Hepatocyte (in vitro differentiated cells): ENCODE measurements around the gene CCDC78. TPM values are rescaled to one million over a fixed set of nuclear protein-coding genes. Genes with fewer than 3 reads are reported as not detected.

Experiments used
- DNase-seq: peaks from one replicate; pipeline ENCODE4 v3.0.0-alpha.2; 2016; ENCODE audit warnings: low spot score
- H2AFZ ChIP-seq: fragments of 200-600 bp; sonication (generic); 2 replicates; pipeline ENCODE4 v1.6.0; 2016; ENCODE audit warnings: antibody characterized with exemption, mild to moderate bottlenecking
- H3K27ac ChIP-seq: fragments of 200-600 bp; sonication (generic); 2 replicates; pipeline ENCODE4 v1.5.1; 2016; ENCODE audit warnings: mild to moderate bottlenecking
- H3K27me3 ChIP-seq: fragments of 200-600 bp; sonication (generic); 2 replicates; pipeline ENCODE4 v1.6.1; 2016
- H3K36me3 ChIP-seq: fragments of 200-600 bp; sonication (generic); replicated peaks from 2 replicates; pipeline ENCODE4 v1.5.1; 2016; ENCODE audit warnings: low read depth; ENCODE audit not compliant: insufficient read depth
- H3K4me1 ChIP-seq: fragments of 200-600 bp; sonication (generic); 2 replicates; pipeline ENCODE4 v1.5.1; 2016; ENCODE audit warnings: mild to moderate bottlenecking, moderate library complexity; ENCODE audit not compliant: insufficient read depth
- H3K4me2 ChIP-seq: fragments of 200-600 bp; sonication (generic); 2 replicates; pipeline ENCODE4 v1.6.0; 2016
- H3K4me3 ChIP-seq: fragments of 200-600 bp; sonication (generic); 2 replicates; pipeline ENCODE4 v1.5.1; 2016; ENCODE audit warnings: mild to moderate bottlenecking
- H3K79me2 ChIP-seq: fragments of 200-600 bp; sonication (generic); 2 replicates; pipeline ENCODE4 v1.6.0; 2017; ENCODE audit warnings: mild to moderate bottlenecking
- H3K9me2 ChIP-seq: fragments of 200-600 bp; sonication (generic); replicated peaks from 2 replicates; pipeline ENCODE4 v1.6.0; 2017; ENCODE audit warnings: mild to moderate bottlenecking; ENCODE audit not compliant: insufficient read depth
- H3K9me3 ChIP-seq: fragments of 200-600 bp; sonication (generic); 2 replicates; pipeline ENCODE4 v1.5.1; 2016; ENCODE audit warnings: low read depth, mild to moderate bottlenecking
- H4K20me1 ChIP-seq: fragments of 200-600 bp; sonication (generic); 2 replicates; pipeline ENCODE4 v1.6.0; 2016; ENCODE audit warnings: mild to moderate bottlenecking; ENCODE audit not compliant: insufficient read depth, poor library complexity, severe bottlenecking
- EZH2 ChIP-seq: fragments of 200-600 bp; sonication (generic); IDR thresholded peaks from 2 replicates; pipeline ENCODE4 v1.6.1; 2016; ENCODE audit warnings: antibody characterized with exemption, mild to moderate bottlenecking, borderline replicate concordance
- EZH2phosphoT487 ChIP-seq: fragments of 200-600 bp; sonication (generic); IDR thresholded peaks from one replicate; pipeline ENCODE4 v1.6.1; 2018; ENCODE audit warnings: antibody characterized with exemption, mild to moderate bottlenecking, low read depth, moderate library complexity; ENCODE audit not compliant: unreplicated experiment, severe bottlenecking
- WGBS: methylation state at CpG from one replicate; pipeline ENCODE4 v1.1.6; 2016; ENCODE audit warnings: low lambda C conversion rate; ENCODE audit errors: missing lambda C conversion rate; 5-methylcytosine and 5-hydroxymethylcytosine counted together
- polyA plus RNA-seq: library from polyadenylated mRNA; unstranded; fragments of >200 nt; fragmentation: Nextera tagmentation; extraction: Ambion mirVana; gene quantifications from 2 replicates; pipeline ENCODE4 v1.2.1, GENCODE V29; 2016
- total RNA-seq: library from RNA; depleted of rRNA; stranded (reverse); fragments of >200 nt; gene quantifications from 2 replicates; pipeline ENCODE4 v1.2.3, GENCODE V29; 2014
- TF ChIP-seq, protein P1 (sequence below): fragments of 200-600 bp; sonication (generic); IDR thresholded peaks from 2 replicates; pipeline ENCODE4 v1.5.1; 2016; ENCODE audit warnings: antibody characterized with exemption, mild to moderate bottlenecking; ENCODE audit not compliant: poor library complexity

Gene CCDC78
- total and polyA plus RNA-seq, 2 experiments from 2014 or later, result 2.2 to 6.8 TPM

DNA sequence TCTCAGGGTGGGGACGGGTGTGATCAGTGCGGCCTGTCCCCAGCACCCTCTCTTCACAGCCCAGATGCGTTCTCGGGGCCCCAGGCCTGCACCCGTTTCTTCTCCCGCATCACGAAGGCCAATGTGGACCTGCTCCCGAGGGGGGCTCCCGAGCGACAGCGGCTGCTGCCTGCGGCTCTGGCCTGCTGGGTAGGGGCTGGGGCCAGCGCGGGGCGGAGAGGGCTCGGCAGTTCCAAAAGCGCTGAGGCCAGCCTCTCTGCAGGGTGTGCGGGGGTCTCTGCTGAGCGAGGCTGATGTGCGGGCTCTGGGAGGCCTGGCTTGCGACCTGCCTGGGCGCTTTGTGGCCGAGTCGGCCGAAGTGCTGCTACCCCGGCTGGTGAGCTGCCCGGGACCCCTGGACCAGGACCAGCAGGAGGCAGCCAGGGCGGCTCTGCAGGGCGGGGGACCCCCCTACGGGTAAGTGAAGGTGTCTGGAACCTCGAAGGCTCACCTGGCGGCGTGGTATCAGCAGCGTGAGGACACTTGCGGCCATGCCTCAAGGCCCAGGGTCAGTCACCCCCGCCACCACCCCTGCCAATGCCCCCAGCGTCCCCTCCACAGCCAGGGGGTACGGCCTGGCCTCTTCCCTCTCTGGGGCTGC is 38.7 kb upstream of the CCDC78 start:
- no peak for DNase-seq
- no peak for TF ChIP-seq EZH2phosphoT487
- H3K4me2 ChIP-seq, result no peak overlapping the region
- H3K9me3 ChIP-seq, result no peaks in the 10 kb centered on the region
- H4K20me1 ChIP-seq, result no peaks in the 10 kb centered on the region
- H3K79me2 ChIP-seq, result no peaks in the 10 kb centered on the region
- H3K36me3 ChIP-seq, result no peaks in the 10 kb centered on the region
- no peaks in the 10 kb centered on the region for H3K9me2 ChIP-seq
- H3K4me3 ChIP-seq, result no peak overlapping the region
- no peak overlapping the region for H2AFZ ChIP-seq
- WGBS, result 92% methylated on average over 32 of the region's 38 CpGs
- H3K4me1 ChIP-seq, result peaks cover 7% of the 10 kb centered on the region
- H3K27me3 ChIP-seq, result no peaks in the 10 kb centered on the region
- H3K27ac ChIP-seq, result no peak overlapping the region

DNA sequence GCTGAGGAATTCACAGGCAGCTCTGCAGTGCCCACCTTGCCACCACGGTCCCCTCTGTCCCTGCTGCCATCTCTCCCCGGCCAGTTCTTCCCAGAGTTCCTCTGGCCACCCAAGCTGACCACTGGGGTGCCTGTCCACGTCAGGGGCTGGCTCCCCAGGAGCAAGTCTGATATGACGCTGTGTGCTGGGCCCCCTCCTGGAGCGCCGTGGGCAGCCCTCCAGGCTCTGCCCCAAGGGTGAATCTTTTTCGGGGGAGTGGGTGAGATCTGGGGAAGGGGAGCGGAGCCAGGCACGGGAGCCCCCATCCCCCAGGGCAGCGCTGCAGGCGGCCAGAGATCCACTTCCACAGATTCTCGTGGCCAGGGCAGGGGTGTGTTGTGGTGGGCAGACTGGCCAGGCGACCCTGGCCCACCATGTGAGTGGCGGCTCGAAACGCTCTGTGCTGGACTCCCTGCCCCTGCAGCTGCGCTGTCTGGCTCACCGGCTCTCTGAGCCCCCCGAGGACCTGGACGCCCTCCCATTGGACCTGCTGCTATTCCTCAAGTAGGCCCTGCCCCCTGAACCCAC is 38.0 kb upstream of the CCDC78 start:
- no peak for DNase-seq
- no peaks in the 10 kb centered on the region for H4K20me1 ChIP-seq
- no peaks in the 10 kb centered on the region for H3K79me2 ChIP-seq
- no peak overlapping the region for H3K27ac ChIP-seq
- H3K4me1 ChIP-seq, result peaks cover 7% of the 10 kb centered on the region
- H3K4me2 ChIP-seq, result no peak overlapping the region
- H3K27me3 ChIP-seq, result no peaks in the 10 kb centered on the region
- TF ChIP-seq EZH2 (no peak), EZH2phosphoT487 (no peak)
- TF ChIP-seq, protein P1, sequence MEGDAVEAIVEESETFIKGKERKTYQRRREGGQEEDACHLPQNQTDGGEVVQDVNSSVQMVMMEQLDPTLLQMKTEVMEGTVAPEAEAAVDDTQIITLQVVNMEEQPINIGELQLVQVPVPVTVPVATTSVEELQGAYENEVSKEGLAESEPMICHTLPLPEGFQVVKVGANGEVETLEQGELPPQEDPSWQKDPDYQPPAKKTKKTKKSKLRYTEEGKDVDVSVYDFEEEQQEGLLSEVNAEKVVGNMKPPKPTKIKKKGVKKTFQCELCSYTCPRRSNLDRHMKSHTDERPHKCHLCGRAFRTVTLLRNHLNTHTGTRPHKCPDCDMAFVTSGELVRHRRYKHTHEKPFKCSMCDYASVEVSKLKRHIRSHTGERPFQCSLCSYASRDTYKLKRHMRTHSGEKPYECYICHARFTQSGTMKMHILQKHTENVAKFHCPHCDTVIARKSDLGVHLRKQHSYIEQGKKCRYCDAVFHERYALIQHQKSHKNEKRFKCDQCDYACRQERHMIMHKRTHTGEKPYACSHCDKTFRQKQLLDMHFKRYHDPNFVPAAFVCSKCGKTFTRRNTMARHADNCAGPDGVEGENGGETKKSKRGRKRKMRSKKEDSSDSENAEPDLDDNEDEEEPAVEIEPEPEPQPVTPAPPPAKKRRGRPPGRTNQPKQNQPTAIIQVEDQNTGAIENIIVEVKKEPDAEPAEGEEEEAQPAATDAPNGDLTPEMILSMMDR, result no peak
- no peak overlapping the region for H2AFZ ChIP-seq
- H3K9me2 ChIP-seq, result no peaks in the 10 kb centered on the region
- no peaks in the 10 kb centered on the region for H3K36me3 ChIP-seq
- no peaks in the 10 kb centered on the region for H3K9me3 ChIP-seq
- no peak overlapping the region for H3K4me3 ChIP-seq
- WGBS, result 91% methylated on average over 17 of the region's 20 CpGs

DNA sequence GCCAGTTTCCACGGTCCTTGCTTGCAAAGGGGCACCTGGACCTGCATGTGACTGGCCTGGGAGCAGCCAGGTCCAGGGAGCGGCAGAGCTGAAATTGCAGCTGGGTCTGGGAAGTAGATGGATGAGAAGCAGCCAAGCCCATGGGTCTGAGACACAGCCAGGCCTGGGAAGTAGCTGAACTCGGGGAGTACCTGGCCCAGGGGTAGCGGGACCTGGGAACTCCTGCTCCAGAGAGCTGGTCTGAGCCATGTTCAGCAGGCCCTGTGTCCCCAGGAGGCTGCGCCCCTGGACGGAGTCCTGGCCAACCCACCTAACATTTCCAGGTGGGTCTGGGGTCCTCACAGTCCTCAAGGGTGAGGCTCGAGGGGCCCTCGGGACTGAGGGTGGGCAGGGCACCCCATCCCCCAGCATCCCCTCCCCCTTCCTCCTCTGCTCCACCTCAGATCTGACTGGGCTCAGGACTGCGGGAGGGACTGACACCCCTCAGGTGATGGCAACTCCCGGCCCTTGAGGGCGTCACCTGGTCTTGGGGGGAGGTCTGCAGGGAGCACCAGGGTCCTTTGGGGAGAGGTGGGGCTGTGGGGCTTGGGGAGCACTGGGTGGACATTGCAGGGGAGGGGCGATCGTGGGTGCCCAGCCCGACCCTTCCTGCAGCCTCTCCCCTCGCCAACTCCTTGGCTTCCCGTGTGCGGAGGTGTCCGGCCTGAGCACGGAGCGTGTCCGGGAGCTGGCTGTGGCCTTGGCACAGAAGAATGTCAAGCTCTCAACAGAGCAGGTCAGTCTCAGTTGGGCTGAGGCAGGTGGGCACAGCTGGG is 37.3 kb upstream of the CCDC78 start:
- Histone ChIP-seq H3K4me3 (no peak overlapping the region), H3K9me3 (no peaks in the 10 kb centered on the region), H3K27me3 (no peaks in the 10 kb centered on the region), H3K4me2 (no peak overlapping the region), H4K20me1 (no peaks in the 10 kb centered on the region), H3K9me2 (no peaks in the 10 kb centered on the region), H3K79me2 (no peaks in the 10 kb centered on the region), H3K27ac (no peak overlapping the region), H3K4me1 (peaks cover 7% of the 10 kb centered on the region), H3K36me3 (no peaks in the 10 kb centered on the region), H2AFZ (no peak overlapping the region)
- WGBS, result 90% methylated on average over 11 of the region's 21 CpGs
- DNase-seq, result no peak
- TF ChIP-seq EZH2phosphoT487 (no peak), EZH2 (no peak)
- TF ChIP-seq, protein P1, result no peak
